DND-41 (cell line): Measurements from ENCODE around the gene SLC5A1.

Source experiments
- EZH2 ChIP-seq: IDR thresholded peaks from 3 replicates; pipeline ENCODE4 v1.6.1; 2012; ENCODE audit warnings: borderline replicate concordance, low read depth, mild to moderate bottlenecking, moderate library complexity, low read length, inconsistent platforms; ENCODE audit not compliant: severe bottlenecking
- TF ChIP-seq, protein P1 (sequence below): IDR thresholded peaks from 2 replicates; pipeline ENCODE4 v1.5.1; 2012; ENCODE audit warnings: borderline replicate concordance, low read length, moderate library complexity, mild to moderate bottlenecking; ENCODE audit not compliant: poor library complexity, severe bottlenecking; ENCODE audit errors: extremely low read depth

DNA sequence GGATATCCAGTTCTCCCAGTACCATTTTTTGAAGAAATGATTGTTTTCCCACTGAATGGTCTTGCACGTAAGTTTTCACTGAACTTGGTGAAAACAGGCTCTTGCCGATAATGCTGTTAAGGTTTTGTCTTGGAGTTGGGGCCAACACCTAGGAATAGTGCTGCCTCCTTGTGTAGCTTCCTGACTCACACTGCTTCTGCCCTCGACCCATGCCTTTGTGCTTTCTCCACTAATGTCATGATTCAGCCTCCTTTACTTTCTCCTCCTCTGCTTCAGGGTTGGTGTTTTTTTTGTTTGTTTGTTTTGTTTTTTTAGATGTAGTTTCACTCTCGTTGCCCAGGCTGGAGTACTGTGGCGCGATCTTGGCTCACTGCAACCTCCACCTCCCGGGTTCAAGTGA, 30.2 kb downstream of the SLC5A1 start:
- TF ChIP-seq, protein P1, sequence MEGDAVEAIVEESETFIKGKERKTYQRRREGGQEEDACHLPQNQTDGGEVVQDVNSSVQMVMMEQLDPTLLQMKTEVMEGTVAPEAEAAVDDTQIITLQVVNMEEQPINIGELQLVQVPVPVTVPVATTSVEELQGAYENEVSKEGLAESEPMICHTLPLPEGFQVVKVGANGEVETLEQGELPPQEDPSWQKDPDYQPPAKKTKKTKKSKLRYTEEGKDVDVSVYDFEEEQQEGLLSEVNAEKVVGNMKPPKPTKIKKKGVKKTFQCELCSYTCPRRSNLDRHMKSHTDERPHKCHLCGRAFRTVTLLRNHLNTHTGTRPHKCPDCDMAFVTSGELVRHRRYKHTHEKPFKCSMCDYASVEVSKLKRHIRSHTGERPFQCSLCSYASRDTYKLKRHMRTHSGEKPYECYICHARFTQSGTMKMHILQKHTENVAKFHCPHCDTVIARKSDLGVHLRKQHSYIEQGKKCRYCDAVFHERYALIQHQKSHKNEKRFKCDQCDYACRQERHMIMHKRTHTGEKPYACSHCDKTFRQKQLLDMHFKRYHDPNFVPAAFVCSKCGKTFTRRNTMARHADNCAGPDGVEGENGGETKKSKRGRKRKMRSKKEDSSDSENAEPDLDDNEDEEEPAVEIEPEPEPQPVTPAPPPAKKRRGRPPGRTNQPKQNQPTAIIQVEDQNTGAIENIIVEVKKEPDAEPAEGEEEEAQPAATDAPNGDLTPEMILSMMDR: no peak
- TF ChIP-seq EZH2: no peak
